Smooth muscle cell (in vitro differentiated cells): Measurements from ENCODE around the gene INSYN1. TPM values are rescaled to one million over a fixed set of nuclear protein-coding genes. Genes with fewer than 3 reads are reported as not detected.

Experiments used
- DNase-seq: peaks from one replicate; lab custom pipeline; 2025; ENCODE audit not compliant: unreplicated experiment; lab: John Stamatoyannopoulos, UW
- H2AFZ ChIP-seq: fragments of 200-600 bp; sonication (generic); 2 replicates; pipeline ENCODE4 v1.6.0; 2016; ENCODE audit warnings: antibody characterized with exemption, low read depth, mild to moderate bottlenecking
- H3F3A ChIP-seq: fragments of 200-600 bp; sonication (generic); 2 replicates; pipeline ENCODE4 v1.6.0; 2017; ENCODE audit warnings: antibody characterized with exemption, low read depth
- H3K27ac ChIP-seq: fragments of 200-600 bp; sonication (generic); 2 replicates; pipeline ENCODE4 v1.5.1; 2016; ENCODE audit warnings: low read depth, mild to moderate bottlenecking
- H3K27me3 ChIP-seq: fragments of 200-600 bp; sonication (generic); 2 replicates; pipeline ENCODE4 v1.6.1; 2016; ENCODE audit warnings: low read depth, mild to moderate bottlenecking
- H3K36me3 ChIP-seq: fragments of 200-600 bp; sonication (generic); 2 replicates; pipeline ENCODE4 v1.5.1; 2016; ENCODE audit warnings: low read depth
- H3K4me1 ChIP-seq: fragments of 200-600 bp; sonication (generic); 2 replicates; pipeline ENCODE4 v1.5.1; 2016; ENCODE audit warnings: low read depth
- H3K4me2 ChIP-seq: fragments of 200-600 bp; sonication (generic); 2 replicates; pipeline ENCODE4 v1.6.0; 2016; ENCODE audit warnings: mild to moderate bottlenecking
- H3K4me3 ChIP-seq: fragments of 200-600 bp; sonication (generic); 2 replicates; pipeline ENCODE4 v1.5.1; 2016; ENCODE audit warnings: mild to moderate bottlenecking
- H3K79me2 ChIP-seq: fragments of 200-600 bp; sonication (generic); 2 replicates; pipeline ENCODE4 v1.6.0; 2016; ENCODE audit warnings: low read depth, mild to moderate bottlenecking
- H3K9ac ChIP-seq: fragments of 200-600 bp; sonication (generic); 2 replicates; pipeline ENCODE4 v1.6.0; 2016; ENCODE audit warnings: low read depth
- H3K9me3 ChIP-seq: fragments of 200-600 bp; sonication (generic); replicated peaks from 2 replicates; pipeline ENCODE4 v1.5.1; 2016; ENCODE audit warnings: low read depth
- H4K20me1 ChIP-seq: fragments of 200-600 bp; sonication (generic); 2 replicates; pipeline ENCODE4 v1.6.0; 2016; ENCODE audit warnings: low read depth
- WGBS: methylation state at CpG from one replicate; pipeline ENCODE4 v1.1.7; 2016; ENCODE audit warnings: low lambda C conversion rate; 5-methylcytosine and 5-hydroxymethylcytosine counted together
- polyA plus RNA-seq: library from polyadenylated mRNA; unstranded; fragments of >200 nt; fragmentation: Nextera tagmentation; extraction: Ambion mirVana; gene quantifications from 2 replicates; pipeline ENCODE4 v1.2.1, GENCODE V29; 2016
- total RNA-seq: library from RNA; depleted of rRNA; stranded (reverse); fragments of >200 nt; gene quantifications from 2 replicates; pipeline ENCODE4 v1.2.3, GENCODE V29; 2014
- TF ChIP-seq, protein P1 (sequence below): fragments of 200-600 bp; sonication (generic); IDR thresholded peaks from 2 replicates; pipeline ENCODE4 v1.5.1; 2017; ENCODE audit warnings: borderline replicate concordance, mild to moderate bottlenecking, antibody characterized with exemption; ENCODE audit not compliant: insufficient read depth, poor library complexity, severe bottlenecking

The INSYN1 gene
- total and polyA plus RNA-seq, 2 experiments from 2014 or later = 1.6 to 4.0 TPM

- TF ChIP-seq, protein P1, sequence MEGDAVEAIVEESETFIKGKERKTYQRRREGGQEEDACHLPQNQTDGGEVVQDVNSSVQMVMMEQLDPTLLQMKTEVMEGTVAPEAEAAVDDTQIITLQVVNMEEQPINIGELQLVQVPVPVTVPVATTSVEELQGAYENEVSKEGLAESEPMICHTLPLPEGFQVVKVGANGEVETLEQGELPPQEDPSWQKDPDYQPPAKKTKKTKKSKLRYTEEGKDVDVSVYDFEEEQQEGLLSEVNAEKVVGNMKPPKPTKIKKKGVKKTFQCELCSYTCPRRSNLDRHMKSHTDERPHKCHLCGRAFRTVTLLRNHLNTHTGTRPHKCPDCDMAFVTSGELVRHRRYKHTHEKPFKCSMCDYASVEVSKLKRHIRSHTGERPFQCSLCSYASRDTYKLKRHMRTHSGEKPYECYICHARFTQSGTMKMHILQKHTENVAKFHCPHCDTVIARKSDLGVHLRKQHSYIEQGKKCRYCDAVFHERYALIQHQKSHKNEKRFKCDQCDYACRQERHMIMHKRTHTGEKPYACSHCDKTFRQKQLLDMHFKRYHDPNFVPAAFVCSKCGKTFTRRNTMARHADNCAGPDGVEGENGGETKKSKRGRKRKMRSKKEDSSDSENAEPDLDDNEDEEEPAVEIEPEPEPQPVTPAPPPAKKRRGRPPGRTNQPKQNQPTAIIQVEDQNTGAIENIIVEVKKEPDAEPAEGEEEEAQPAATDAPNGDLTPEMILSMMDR = no peak
- H3K4me1 ChIP-seq = peaks cover 9% of the 10 kb centered on the region
- 98% methylated on average over 5 of the region's 5 CpGs for WGBS
Measured at GRCh38 chr15:73749533-73749932, 3.6 kb downstream of the INSYN1 start.

DNA sequence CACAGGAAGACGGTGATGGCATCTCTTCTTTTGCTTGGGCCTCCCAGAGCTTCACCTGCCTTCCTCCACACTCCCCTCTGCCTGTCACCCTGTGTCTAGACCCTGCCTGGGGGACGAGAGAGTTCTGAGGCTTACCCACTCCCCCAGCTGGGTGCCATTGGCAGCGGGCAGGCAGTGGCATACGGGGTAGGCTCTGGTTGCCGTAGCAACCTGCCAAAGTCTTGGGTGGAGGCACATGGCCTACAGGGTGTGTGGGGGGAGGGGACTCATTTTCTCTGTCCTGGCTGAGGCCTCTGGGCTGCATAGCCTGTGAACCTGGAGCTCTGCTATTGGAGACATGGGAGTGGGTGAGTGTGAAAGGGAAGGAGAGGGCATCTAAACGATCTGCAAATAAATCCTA, 4.4 kb downstream of the INSYN1 start:
- no peak for DNase-seq
- H3K36me3 ChIP-seq = no peaks in the 10 kb centered on the region
- H3K9me3 ChIP-seq = no peaks in the 10 kb centered on the region
- H3K4me3 ChIP-seq = no peak overlapping the region
- H3K27ac ChIP-seq = no peak overlapping the region
- no peaks in the 10 kb centered on the region for H4K20me1 ChIP-seq
- no peaks in the 10 kb centered on the region for H3K27me3 ChIP-seq
- no peaks in the 10 kb centered on the region for H3F3A ChIP-seq
- no peaks in the 10 kb centered on the region for H3K79me2 ChIP-seq
- H3K4me1 ChIP-seq = peaks cover 9% of the 10 kb centered on the region
- H2AFZ ChIP-seq = no peak overlapping the region
- TF ChIP-seq, protein P1 = no peak
- H3K4me2 ChIP-seq = no peak overlapping the region
- 80% methylated on average over 6 of the region's 6 CpGs for WGBS
- H3K9ac ChIP-seq = no peak overlapping the region

More at GRCh38 chr15:73749533-73749932, 3.6 kb downstream of the INSYN1 start:
- H3K27me3 ChIP-seq = no peaks in the 10 kb centered on the region
- H3K27ac ChIP-seq = no peak overlapping the region
- no peaks in the 10 kb centered on the region for H3K9me3 ChIP-seq
- DNase-seq = no peak
- H3K36me3 ChIP-seq = no peaks in the 10 kb centered on the region
- H3K4me3 ChIP-seq = no peak overlapping the region
- H3K4me2 ChIP-seq = no peak overlapping the region
- no peak overlapping the region for H2AFZ ChIP-seq
- H4K20me1 ChIP-seq = no peaks in the 10 kb centered on the region
- no peaks in the 10 kb centered on the region for H3K79me2 ChIP-seq
- H3F3A ChIP-seq = no peaks in the 10 kb centered on the region
- no peak overlapping the region for H3K9ac ChIP-seq

DNA sequence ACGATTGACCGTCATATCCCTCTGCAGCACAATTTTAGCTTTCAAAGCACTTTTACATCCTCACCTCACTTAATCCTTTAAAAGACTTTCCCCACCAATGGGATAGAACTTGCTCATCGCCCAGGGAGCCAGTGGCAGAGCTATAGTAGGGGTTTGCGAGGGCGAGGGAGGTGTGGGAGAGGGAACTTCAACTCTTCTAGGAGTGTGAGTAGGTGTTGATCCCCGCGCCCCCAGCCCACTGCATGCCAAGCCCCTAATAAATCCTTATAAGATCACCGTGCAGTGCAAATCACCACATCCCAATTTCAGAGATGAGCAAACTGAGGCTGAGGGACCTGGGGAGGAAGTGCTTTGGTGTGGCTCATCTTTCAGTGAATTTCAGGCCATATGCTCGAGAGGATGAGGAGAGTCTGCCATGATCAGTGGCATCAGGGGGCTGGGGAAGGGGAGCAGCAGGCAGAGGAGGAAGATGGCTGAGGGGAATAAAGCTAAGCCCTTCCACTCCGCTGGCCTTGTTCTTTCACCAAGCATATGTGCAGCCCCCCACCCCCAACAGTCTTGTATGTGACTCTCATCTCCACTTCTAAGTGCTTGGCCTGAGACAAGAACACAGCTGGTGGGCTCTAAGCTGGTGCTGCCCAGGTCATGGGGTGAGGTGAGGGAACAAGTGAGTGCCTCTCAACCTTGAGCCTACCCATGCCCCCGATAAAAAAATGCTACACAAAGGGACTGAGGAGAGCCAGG, 5.1 kb downstream of the INSYN1 start:
- Histone ChIP-seq H4K20me1 (no peaks in the 10 kb centered on the region), H3K4me3 (no peak overlapping the region), H2AFZ (no peak overlapping the region), H3F3A (no peaks in the 10 kb centered on the region), H3K4me2 (no peak overlapping the region), H3K36me3 (no peaks in the 10 kb centered on the region), H3K9ac (no peak overlapping the region), H3K9me3 (no peaks in the 10 kb centered on the region), H3K27ac (no peak overlapping the region), H3K4me1 (peaks cover 4% of the 10 kb centered on the region), H3K79me2 (no peaks in the 10 kb centered on the region), H3K27me3 (no peaks in the 10 kb centered on the region)
- 85% methylated on average over 11 of the region's 11 CpGs for WGBS
- TF ChIP-seq, protein P1 = no peak
- no peak for DNase-seq

GRCh38 chr15:73746883-73747282, 6.3 kb downstream of the INSYN1 start:
- Histone ChIP-seq H3K27me3 (no peaks in the 10 kb centered on the region), H3K27ac (no peak overlapping the region), H3K9ac (no peak overlapping the region), H4K20me1 (no peaks in the 10 kb centered on the region), H3K36me3 (no peaks in the 10 kb centered on the region), H3F3A (no peaks in the 10 kb centered on the region), H3K4me3 (no peak overlapping the region), H3K4me2 (no peak overlapping the region), H2AFZ (no peak overlapping the region), H3K79me2 (no peaks in the 10 kb centered on the region), H3K9me3 (no peaks in the 10 kb centered on the region), H3K4me1 (peaks cover 4% of the 10 kb centered on the region)
- WGBS = 75% methylated on average over 7 of the region's 7 CpGs
- DNase-seq = no peak
- TF ChIP-seq, protein P1 = no peak
